Activated effector memory CD4-positive, alpha-beta T cell treated with anti-CD3 and anti-CD28 coated beads, Interleukin-2, amount 50 U/mL, for 16 hours (primary cell): Measurements from ENCODE around the gene FEM1B.
A peak's percentile ranks its signal among the peaks of the same experiment; 100 is the strongest.

Source experiments
- DNase-seq: peaks from one replicate; pipeline ENCODE4 v3.0.0-alpha.2; 2020

FEM1B gene

GRCh38 chr15:68309024-68309423, 31.5 kb downstream of the FEM1B start:
- no peak for DNase-seq

- peak; percentile 28 for DNase-seq
Observed at GRCh38 chr15:68310178-68310803, 32.7 kb downstream of the FEM1B start.

- DNase-seq, result peak; percentile 58
Observed at GRCh38 chr15:68310804-68311463, 33.4 kb downstream of the FEM1B start.

- DNase-seq, result peak; percentile 25
Observed at GRCh38 chr15:68311464-68311835, 33.9 kb downstream of the FEM1B start.

GRCh38 chr15:68311859-68312557, 34.5 kb downstream of the FEM1B start:
- DNase-seq, result peak; percentile 44

GRCh38 chr15:68312701-68313204, 35.2 kb downstream of the FEM1B start:
- peak; percentile 48 for DNase-seq

GRCh38 chr15:68313501-68314410, 36.2 kb downstream of the FEM1B start:
- peak; percentile 52 for DNase-seq

- DNase-seq, result peak; percentile 14
Observed at GRCh38 chr15:68314563-68314962, 37.0 kb downstream of the FEM1B start.

GRCh38 chr15:68315035-68315434, 37.5 kb downstream of the FEM1B start:
- no peak for DNase-seq

GRCh38 chr15:68315495-68316031, 38.0 kb downstream of the FEM1B start:
- peak; percentile 51 for DNase-seq

GRCh38 chr15:68316061-68316804, 38.7 kb downstream of the FEM1B start:
- DNase-seq, result peak; percentile 56

GRCh38 chr15:68317281-68318007, 39.9 kb downstream of the FEM1B start:
- peak; percentile 53 for DNase-seq

- peak; percentile 41 for DNase-seq
Observed at GRCh38 chr15:68318008-68318835, 40.7 kb downstream of the FEM1B start.

- no peak for DNase-seq
Observed at GRCh38 chr15:68318931-68319909, 41.7 kb downstream of the FEM1B start.

- DNase-seq, result no peak
Observed at GRCh38 chr15:68319997-68320396, 42.5 kb downstream of the FEM1B start.

GRCh38 chr15:68321229-68321628, 43.7 kb downstream of the FEM1B start:
- DNase-seq, result no peak

- DNase-seq, result no peak
Observed at GRCh38 chr15:68322796-68323195, 45.3 kb downstream of the FEM1B start.

GRCh38 chr15:68325726-68326125, 48.2 kb downstream of the FEM1B start:
- DNase-seq, result no peak
